Measurements from ENCODE around the gene EDC4.

Gene EDC4

DNA sequence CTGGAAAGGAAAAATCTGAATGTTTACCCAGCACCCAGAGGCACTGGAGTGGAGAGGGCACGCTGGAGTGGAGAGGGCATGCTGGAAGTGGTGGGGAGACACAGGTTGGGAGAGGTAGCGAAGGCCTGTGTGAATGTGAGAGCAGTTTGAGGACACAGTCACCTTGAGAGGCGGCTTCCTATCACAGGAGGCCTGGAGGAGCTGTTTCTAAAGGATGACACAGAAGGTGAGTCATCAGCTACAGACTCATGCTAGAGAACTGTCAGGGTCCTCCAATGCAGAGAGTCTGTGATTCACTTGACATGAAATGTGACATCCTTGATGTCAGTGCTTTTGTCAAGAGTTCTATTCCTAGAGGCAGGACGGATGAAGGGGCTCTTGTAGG is 45.0 kb downstream of the EDC4 start:
- no peaks in the 10 kb centered on the region for H3K9me3 Mint-ChIP-seq
- DNase-seq: no peak
- H3K4me1 Mint-ChIP-seq: peaks cover 19% of the 10 kb centered on the region
- TF ChIP-seq, protein P1, sequence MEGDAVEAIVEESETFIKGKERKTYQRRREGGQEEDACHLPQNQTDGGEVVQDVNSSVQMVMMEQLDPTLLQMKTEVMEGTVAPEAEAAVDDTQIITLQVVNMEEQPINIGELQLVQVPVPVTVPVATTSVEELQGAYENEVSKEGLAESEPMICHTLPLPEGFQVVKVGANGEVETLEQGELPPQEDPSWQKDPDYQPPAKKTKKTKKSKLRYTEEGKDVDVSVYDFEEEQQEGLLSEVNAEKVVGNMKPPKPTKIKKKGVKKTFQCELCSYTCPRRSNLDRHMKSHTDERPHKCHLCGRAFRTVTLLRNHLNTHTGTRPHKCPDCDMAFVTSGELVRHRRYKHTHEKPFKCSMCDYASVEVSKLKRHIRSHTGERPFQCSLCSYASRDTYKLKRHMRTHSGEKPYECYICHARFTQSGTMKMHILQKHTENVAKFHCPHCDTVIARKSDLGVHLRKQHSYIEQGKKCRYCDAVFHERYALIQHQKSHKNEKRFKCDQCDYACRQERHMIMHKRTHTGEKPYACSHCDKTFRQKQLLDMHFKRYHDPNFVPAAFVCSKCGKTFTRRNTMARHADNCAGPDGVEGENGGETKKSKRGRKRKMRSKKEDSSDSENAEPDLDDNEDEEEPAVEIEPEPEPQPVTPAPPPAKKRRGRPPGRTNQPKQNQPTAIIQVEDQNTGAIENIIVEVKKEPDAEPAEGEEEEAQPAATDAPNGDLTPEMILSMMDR (IDR thresholded peaks at IDR 0.05): no peak
- H3K4me3 Mint-ChIP-seq: no peak overlapping the region
- H3K36me3 Mint-ChIP-seq (ENCODE audit: low read depth): peaks cover 21% of the 10 kb centered on the region
- peak overlapping the region; percentile 41 for H3K27ac Mint-ChIP-seq
- peaks cover 3% of the 10 kb centered on the region for H3K27me3 Mint-ChIP-seq (ENCODE audit: low read depth, poor library complexity)

DNA sequence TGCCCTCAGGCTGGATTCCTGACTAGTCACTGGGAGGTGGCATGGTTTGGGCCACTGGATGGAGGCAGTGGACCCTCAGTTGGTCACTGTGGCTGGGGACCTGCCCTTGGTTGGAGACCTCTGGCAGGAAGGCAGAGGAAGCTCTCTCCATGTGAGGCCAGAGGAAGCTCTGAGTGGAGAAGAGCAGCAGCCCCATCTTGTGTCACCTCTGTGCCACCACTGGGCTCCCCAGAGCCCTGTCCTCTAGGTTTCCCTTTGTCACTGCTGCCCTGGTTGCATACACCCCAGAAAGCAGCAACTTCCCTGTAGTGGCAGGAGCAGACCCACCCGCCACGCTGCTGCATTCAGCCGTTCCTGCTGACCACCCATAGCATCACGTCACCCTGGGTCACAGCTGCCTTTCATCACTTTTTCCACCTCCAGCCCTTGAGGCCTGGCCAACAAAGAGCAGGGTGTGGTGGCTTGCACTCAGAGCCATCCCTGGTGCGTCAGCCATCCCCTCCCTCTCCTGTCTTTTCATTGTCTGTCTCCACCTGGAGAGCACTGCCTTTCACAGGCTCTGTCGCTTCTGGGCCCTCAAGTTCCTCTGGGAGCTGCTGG is 46.9 kb downstream of the EDC4 start:
- H3K27me3 Mint-ChIP-seq (ENCODE audit: low read depth, poor library complexity): peaks cover 3% of the 10 kb centered on the region
- H3K36me3 Mint-ChIP-seq (ENCODE audit: low read depth): peaks cover 16% of the 10 kb centered on the region
- H3K4me3 Mint-ChIP-seq: no peak overlapping the region
- TF ChIP-seq, protein P1 (IDR thresholded peaks at IDR 0.05): no peak
- H3K4me1 Mint-ChIP-seq: peaks cover 19% of the 10 kb centered on the region
- no peak overlapping the region for H3K27ac Mint-ChIP-seq
- no peak for DNase-seq
- no peaks in the 10 kb centered on the region for H3K9me3 Mint-ChIP-seq

DNA sequence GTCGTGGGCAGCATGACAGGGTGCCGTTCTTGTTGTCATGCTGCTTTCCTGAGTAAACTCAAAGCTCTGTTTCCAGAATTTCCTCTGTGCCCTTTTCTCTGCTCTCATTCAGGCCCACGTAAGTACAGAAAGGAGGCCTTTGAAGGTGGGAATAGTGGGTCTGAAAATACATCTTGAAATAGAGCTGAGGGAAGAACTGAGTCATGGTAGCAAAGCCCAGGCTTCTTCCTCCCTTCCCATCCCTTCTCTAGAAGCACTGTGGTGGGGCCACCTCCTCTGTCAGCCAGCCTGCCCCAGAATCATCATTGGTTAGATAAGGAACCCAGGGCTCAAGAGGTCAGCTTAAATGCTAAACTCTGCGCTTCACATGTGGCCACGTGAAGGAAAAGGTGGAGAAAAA is 49.4 kb downstream of the EDC4 start:
- Mint-ChIP-seq H3K27ac (peak overlapping the region; percentile 93), H3K36me3 (ENCODE audit: low read depth) (peaks cover 13% of the 10 kb centered on the region), H3K27me3 (ENCODE audit: low read depth, poor library complexity) (no peaks in the 10 kb centered on the region), H3K4me1 (peaks cover 30% of the 10 kb centered on the region), H3K9me3 (no peaks in the 10 kb centered on the region), H3K4me3 (no peak overlapping the region)
- TF ChIP-seq, protein P1 (IDR thresholded peaks at IDR 0.05): no peak
- DNase-seq: no peak

DNA sequence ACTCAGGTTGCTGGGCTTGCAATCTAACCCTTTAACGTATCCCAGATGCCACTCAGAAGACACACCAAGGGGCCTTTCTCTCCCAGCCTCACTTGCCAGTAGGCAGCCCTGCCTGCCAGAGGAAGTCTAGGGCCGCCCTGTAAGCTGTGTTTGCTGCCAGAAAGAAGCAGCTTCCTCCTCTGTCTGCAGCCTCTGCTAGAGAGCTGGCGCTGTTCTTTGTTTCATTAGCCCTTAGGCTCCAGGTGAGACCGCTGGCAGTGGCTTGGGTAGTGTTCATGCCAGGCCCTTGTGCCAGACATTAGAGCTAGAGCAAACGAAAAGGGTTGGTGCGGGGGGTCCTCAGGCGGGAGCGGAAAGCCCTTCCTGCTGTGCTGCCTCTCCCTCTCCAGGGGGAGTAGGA is 49.9 kb downstream of the EDC4 start:
- Mint-ChIP-seq H3K27me3 (ENCODE audit: low read depth, poor library complexity) (no peaks in the 10 kb centered on the region), H3K4me3 (no peak overlapping the region), H3K9me3 (no peaks in the 10 kb centered on the region), H3K27ac (peak overlapping the region; percentile 93), H3K4me1 (peaks cover 25% of the 10 kb centered on the region), H3K36me3 (ENCODE audit: low read depth) (peaks cover 8% of the 10 kb centered on the region)
- no peak for DNase-seq
- TF ChIP-seq, protein P1 (IDR thresholded peaks at IDR 0.05): no peak

DNA sequence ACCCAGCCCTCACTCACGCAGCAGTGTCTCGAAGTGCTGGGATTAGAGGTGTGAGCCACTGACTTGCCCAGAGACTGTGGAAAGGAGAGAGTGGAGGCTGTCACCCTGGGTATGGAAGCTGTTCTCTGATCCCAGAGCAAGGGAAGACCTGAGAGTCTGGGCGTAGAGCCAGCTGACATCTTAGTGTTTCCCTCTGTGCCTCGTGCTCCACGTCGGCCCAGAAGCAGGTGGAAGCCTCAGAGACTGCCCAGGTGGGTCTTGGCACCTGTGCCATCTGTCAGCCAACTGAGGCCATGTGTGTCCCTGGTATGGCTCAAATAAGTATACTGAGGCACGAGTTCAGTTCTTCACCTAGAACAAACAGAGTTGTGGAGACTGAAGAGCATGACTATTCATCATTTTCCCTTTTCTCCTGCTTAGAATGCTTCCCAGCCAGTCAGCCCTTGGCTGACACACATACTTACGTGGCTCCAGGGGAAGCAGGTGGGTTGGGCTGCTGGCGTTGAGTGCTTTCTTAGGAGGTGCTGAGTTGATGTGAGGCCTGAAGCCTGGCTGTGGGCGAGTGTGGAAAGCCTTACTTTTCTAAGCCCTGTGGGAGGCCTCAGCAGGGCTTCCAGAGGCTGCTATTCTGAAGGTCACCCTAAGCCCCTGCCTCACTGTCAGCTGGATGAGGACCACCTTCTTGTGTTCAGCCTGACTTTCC is 50.7 kb downstream of the EDC4 start:
- Mint-ChIP-seq H3K27ac (peak overlapping the region; percentile 29), H3K4me1 (peaks cover 22% of the 10 kb centered on the region), H3K9me3 (no peaks in the 10 kb centered on the region), H3K4me3 (no peak overlapping the region), H3K36me3 (ENCODE audit: low read depth) (peaks cover 11% of the 10 kb centered on the region), H3K27me3 (ENCODE audit: low read depth, poor library complexity) (no peaks in the 10 kb centered on the region)
- TF ChIP-seq, protein P1 (IDR thresholded peaks at IDR 0.05): no peak
- DNase-seq: no peak

Measured in nephron progenitor cell (in vitro differentiated cells).